HG03432 (cell line): ENCODE data around the gene SEC14L1.
A peak's percentile ranks its signal among the peaks of the same experiment; 100 is the strongest.
"Not testable (repeated sequence)": the region's sequence is repeated elsewhere in the genome, so short reads cannot be mapped to it uniquely, and the experiment has no call there.

Experiments used
- ATAC-seq: cut with Tn5 transposase; IDR thresholded peaks from one replicate; pipeline ENCODE4 v1.9.1; 2021; ENCODE audit warnings: mild to moderate bottlenecking, moderate library complexity; ENCODE audit not compliant: unreplicated experiment

Gene SEC14L1

GRCh38 chr17:77231076-77231871, 90.5 kb downstream of the SEC14L1 start:
- ATAC-seq, result no peak

DNA sequence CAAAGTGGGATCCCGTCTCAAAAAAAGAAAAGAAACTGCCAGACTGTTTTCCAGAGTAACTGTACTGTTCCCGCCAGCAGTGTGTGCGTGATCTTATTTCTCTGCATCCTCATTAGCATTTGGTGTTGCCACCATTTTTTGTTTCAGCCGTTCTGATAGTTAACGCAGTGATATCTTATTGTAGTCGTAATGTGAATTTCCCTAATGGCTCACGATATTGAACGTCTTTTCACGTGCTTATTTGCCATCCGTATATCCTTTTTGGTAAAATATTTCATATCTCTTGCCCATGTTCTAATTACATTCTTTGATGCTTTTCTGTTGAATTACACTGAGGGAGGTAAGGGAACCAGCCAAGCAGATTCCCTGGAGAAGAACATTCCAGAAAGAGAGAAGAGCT, 92.4 kb downstream of the SEC14L1 start:
- no peak for ATAC-seq

DNA sequence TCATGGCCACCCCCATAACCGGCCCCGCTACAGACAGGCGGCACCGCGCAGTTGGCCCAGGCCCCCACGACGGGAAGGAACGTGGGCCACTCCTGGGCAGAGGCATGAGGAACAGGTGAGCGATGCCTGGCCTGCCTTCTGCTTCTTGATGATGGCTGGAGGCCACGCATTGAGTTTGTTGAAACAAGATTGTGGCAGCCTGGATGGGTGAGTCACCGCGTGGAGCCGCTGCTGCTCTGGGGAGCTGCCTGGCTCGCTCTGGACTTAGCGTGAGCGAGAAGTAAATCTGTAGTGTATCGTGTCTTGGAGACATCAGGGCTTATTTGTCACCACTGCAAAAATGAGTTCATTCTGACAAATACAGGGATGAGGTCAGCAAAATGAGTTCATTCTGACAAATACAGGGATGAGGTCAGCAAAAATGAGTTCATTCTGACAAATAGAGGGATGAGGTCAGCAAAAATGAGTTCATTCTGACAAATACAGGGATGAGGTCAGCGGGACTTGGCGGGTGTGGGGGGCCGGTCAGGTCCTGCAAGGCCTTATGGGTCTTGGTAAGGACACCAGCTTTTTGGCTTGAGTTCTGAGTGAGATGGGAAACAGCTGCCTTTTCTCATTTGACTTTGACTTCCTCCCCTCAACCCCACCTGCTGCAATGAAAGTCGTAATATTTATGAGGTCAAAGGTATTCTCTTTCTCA, 93.0 kb downstream of the SEC14L1 start:
- no peak for ATAC-seq

DNA sequence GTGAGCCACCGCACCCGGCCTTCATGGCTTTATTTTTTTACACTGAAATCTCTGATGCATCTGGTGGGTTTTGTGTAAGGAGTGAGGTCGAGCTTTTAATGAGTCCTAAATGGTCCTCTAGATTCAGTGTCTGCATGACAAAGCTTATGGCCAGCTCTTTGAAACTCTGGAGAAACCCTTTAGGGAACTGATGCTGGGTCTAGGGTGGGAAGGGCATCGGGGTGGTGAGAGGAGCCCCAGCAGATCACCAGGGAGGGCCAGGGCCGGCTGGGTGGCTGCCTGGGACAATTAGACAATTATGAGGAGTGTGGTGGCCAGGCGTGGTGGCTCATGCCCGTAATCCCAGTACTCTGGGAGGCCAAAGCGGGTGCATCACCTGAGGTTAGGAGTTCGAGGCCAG, 93.9 kb downstream of the SEC14L1 start:
- no peak for ATAC-seq

- ATAC-seq, result no peak
Observed at GRCh38 chr17:77235370-77235941, 94.7 kb downstream of the SEC14L1 start.

- no peak for ATAC-seq
Observed at GRCh38 chr17:77237232-77238008, 96.7 kb downstream of the SEC14L1 start.

DNA sequence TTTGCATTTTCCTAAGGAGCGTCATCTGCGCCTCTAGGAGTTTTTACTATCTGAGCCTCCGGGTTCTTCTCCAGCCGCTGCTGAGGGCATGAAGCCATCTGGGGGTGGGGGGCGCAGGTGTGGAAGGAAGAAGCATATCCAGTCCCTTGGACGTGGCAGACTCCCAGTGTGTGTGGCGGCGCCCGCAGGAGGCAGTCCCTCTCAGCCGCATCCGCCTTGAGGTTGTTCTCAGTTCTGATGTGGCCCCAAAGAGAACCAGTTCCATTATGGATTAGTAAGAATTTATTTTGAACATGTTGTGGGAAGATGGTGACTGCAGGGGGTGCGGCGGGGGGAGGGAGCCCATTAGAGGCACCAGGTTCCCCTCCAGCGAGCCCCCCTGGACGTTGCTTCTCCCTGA, 100.2 kb downstream of the SEC14L1 start:
- no peak for ATAC-seq

GRCh38 chr17:77242118-77242851, 101.5 kb downstream of the SEC14L1 start:
- ATAC-seq, result no peak

DNA sequence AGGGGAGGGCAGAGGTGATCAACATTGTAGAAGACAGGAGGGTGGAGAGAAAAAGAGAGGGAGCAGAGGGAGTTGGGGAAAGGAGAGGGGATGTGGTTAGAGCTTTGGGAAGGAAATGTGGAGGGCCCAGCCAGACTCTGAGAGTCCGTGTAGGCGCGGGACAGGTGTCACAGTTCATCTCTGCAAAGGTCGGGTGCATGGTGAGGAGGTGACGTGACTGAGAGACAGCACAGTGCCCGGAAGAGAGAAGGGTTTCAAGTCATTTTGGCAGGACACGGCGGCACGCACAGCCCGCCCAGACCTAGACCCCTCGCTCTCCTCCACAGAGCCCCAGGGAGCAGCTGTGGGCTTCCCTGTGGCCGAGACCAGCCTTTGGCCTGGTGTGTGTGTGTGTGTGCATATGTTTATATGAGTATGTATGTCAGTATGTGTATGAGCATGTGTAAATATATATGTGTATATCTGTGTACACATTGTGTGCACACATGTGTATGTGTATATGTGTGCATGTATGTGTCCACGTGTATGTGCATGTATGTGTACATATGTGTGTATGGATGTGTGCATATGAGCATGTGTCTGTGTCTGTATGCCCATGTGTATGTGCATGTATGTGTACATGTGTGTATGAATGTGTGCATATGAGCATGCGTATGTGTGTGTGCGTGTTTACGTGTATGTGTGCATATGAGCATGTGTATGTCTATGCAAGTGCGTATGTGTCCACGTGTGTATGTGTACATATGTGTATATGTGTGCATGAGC, 104.6 kb downstream of the SEC14L1 start:
- ATAC-seq, result peak; percentile 67

GRCh38 chr17:77246110-77247047, 105.6 kb downstream of the SEC14L1 start:
- ATAC-seq, result no peak

- peak; percentile 65 for ATAC-seq
Observed at GRCh38 chr17:77247048-77247541, 106.3 kb downstream of the SEC14L1 start.

GRCh38 chr17:77247609-77248008, 106.8 kb downstream of the SEC14L1 start:
- ATAC-seq, result no peak

- no peak for ATAC-seq
Observed at GRCh38 chr17:77248216-77249114, 107.7 kb downstream of the SEC14L1 start.

- no peak for ATAC-seq
Observed at GRCh38 chr17:77251622-77252183, 110.9 kb downstream of the SEC14L1 start.

- ATAC-seq, result not testable (repeated sequence)
Observed at GRCh38 chr17:77252306-77252705, 111.5 kb downstream of the SEC14L1 start.

DNA sequence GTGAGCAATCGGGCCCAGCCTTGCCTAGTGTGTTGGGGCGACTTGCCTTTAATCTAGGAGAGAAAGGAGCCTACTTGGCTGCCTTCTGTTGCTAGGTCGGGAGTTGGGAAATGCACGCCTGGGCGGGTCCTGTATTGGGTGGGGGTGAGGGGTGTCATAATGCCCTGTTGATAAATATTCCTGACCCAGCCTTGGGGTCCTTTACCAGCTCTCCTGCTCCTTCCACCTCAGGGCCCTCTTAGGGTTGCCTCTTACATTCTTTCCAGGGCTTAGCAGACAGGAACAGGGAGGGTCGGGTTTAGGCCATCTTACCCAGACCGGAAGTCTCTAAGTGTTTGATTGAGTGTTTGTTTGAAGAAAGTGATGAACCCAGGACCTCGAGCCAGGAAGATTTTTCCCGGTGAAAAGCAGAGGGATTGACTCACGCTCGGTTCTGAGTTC, 112.9 kb downstream of the SEC14L1 start:
- no peak for ATAC-seq
